HUES48 (cell line): ENCODE data around the gene UAP1.
"Not testable (repeated sequence)": the region's sequence is repeated elsewhere in the genome, so short reads cannot be mapped to it uniquely, and the experiment has no call there.

ENCODE experiments used
- H3K27ac ChIP-seq: one replicate; pipeline ENCODE4 v1.7.0; 2013; ENCODE audit warnings: low read depth, low read length, inconsistent platforms
- H3K27me3 ChIP-seq: 2 replicates; pipeline ENCODE4 v1.6.1; 2013; ENCODE audit warnings: mild to moderate bottlenecking, low read length; ENCODE audit not compliant: control insufficient read depth, insufficient read depth
- H3K36me3 ChIP-seq: 2 replicates; pipeline ENCODE4 v1.6.1; 2013; ENCODE audit warnings: low read length; ENCODE audit not compliant: control insufficient read depth, insufficient read depth
- H3K4me1 ChIP-seq: 2 replicates; pipeline ENCODE4 v1.6.1; 2013; ENCODE audit warnings: mild to moderate bottlenecking, low read length; ENCODE audit not compliant: control insufficient read depth, insufficient read depth
- H3K4me3 ChIP-seq: 2 replicates; pipeline ENCODE4 v1.5.1; 2013; ENCODE audit warnings: mild to moderate bottlenecking, low read depth, low read length
- H3K9ac ChIP-seq: 2 replicates; pipeline ENCODE4 v1.6.1; 2013; ENCODE audit warnings: mild to moderate bottlenecking, low read depth, low read length, moderate library complexity
- H3K9me3 ChIP-seq: 2 replicates; pipeline ENCODE4 v1.6.1; 2013; ENCODE audit warnings: low read length; ENCODE audit not compliant: control insufficient read depth, insufficient read depth

UAP1 gene

DNA sequence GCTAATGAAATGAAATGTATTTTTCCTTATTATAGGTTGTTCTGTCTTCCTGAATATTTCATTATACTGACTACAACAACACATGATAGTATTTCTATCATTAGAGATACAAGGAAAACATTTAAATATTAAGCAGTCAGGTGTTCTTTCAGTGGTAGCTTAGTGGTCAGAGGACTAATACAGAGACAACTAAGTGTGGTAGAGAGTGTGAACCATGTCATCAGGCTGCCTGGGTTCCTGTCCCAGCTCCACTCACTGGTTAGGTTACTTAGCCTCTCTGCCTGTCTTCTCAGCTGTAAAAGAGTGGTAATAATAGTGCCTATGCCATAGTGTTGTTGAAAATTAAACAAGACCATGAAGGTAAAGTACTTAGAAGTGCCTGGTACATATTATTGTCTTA, 3.9 kb downstream of the UAP1 start:
- Histone ChIP-seq H3K36me3 (peaks cover 13% of the 10 kb centered on the region), H3K4me1 (peaks cover 7% of the 10 kb centered on the region), H3K9me3 (no peaks in the 10 kb centered on the region), H3K27me3 (peaks cover 8% of the 10 kb centered on the region), H3K4me3 (no peak overlapping the region), H3K27ac (no peak overlapping the region), H3K9ac (no peak overlapping the region)

DNA sequence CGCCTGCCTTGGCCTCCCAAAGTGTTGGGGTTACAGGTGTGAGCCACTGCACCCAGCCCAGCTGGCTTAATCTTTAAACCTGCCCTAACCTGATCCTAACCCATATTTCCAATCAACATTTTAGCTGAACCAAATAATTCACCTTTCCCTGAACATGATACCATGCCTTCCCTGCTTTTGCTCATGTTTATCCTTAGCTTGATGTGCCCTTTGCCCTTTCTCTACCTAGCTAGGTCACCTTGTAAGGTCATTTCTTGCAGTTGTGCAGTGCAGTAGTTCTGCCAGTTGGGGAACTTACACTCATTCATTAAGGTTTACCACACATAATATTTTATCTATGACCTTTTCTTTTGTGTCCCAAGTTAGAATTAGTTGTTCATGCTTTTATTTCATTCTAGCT, 5.3 kb downstream of the UAP1 start:
- Histone ChIP-seq H3K9me3 (no peaks in the 10 kb centered on the region), H3K9ac (no peak overlapping the region), H3K4me3 (no peak overlapping the region), H3K27me3 (peaks cover 8% of the 10 kb centered on the region), H3K4me1 (peaks cover 5% of the 10 kb centered on the region; the same call in 1 of the 2 replicates), H3K27ac (no peak overlapping the region), H3K36me3 (peaks cover 13% of the 10 kb centered on the region)

- Histone ChIP-seq H3K4me3 (no peak overlapping the region), H3K4me1 (peaks cover 4% of the 10 kb centered on the region; the same call in 1 of the 2 replicates), H3K9me3 (no peaks in the 10 kb centered on the region), H3K9ac (no peak overlapping the region), H3K36me3 (peaks cover 13% of the 10 kb centered on the region), H3K27ac (no peak overlapping the region), H3K27me3 (no peaks in the 10 kb centered on the region)
These were observed 7.3 kb downstream of the UAP1 start for GRCh38 chr1:162568802-162569201.

DNA sequence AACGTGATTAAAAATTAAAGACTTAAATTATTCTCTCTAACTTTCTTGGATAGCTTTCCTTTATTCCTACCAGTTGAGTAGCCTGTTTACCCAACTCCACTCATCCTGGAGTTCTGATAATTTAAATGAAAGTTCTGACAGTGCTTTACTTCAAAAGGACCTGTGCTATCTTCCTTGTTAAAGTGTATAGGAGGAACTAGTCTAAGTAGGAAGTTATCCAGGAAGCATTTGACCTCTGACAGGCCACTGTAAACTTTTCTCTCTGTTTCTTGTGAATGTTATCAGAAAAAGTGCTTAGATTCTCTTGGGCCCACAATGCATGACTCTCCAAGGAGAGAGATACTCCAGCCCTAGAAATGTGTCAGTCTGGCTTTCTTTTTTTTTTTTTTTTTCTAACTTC, 9.2 kb downstream of the UAP1 start:
- H3K4me3 ChIP-seq, result no peak overlapping the region
- no peaks in the 10 kb centered on the region for H3K9me3 ChIP-seq
- H3K9ac ChIP-seq, result no peak overlapping the region
- H3K27me3 ChIP-seq, result no peaks in the 10 kb centered on the region
- H3K36me3 ChIP-seq, result peaks cover 13% of the 10 kb centered on the region
- H3K4me1 ChIP-seq, result peaks cover 4% of the 10 kb centered on the region; the same call in 1 of the 2 replicates
- no peak overlapping the region for H3K27ac ChIP-seq

DNA sequence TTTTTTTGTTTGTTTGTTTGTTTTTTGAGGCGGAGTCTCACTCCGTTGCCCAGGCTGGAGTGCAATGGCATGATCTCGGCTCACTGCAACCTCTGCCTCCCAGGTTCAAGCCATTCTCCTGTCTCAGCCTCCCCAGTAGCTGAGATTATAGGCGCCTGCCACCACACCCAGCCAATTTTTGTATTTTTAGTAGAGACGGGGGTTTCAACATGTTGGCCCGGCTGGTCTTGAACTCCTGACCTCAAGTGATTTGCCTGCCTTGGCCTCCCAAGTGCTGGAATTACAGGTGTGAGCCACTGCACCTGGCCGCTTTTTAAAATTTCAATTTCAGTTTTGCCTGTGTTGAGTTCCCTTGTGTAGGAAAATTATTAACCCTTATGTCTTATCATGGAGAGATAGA, 9.6 kb downstream of the UAP1 start:
- H3K4me3 ChIP-seq, H3K9me3 ChIP-seq, H3K27ac ChIP-seq, H3K4me1 ChIP-seq, H3K9ac ChIP-seq, H3K27me3 ChIP-seq: not testable (repeated sequence)
- H3K36me3 ChIP-seq, result peaks cover 11% of the 10 kb centered on the region

DNA sequence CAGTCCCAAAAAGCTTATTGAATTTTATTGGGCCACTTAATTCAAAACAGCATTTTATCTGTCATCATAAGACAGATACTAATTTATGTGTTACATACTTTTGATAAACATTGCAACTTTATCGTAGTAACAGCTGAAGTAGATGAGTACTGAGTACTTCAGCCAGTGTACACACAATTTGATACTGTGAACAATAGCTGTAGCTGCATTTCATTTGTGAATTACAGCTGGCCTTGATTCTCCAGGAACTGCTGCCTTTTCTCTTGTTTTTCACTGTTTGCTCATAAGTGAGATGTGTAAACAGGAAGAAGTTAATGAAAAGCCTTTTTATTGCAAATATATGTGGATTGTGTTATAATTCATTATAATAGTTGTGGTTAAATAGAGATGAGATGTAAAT, 10.2 kb downstream of the UAP1 start:
- Histone ChIP-seq H3K27ac (no peak overlapping the region), H3K9me3 (no peaks in the 10 kb centered on the region), H3K4me3 (no peak overlapping the region), H3K9ac (no peak overlapping the region), H3K4me1 (peaks cover 4% of the 10 kb centered on the region; the same call in 1 of the 2 replicates), H3K36me3 (peaks cover 8% of the 10 kb centered on the region; the same call in 1 of the 2 replicates), H3K27me3 (no peaks in the 10 kb centered on the region)

DNA sequence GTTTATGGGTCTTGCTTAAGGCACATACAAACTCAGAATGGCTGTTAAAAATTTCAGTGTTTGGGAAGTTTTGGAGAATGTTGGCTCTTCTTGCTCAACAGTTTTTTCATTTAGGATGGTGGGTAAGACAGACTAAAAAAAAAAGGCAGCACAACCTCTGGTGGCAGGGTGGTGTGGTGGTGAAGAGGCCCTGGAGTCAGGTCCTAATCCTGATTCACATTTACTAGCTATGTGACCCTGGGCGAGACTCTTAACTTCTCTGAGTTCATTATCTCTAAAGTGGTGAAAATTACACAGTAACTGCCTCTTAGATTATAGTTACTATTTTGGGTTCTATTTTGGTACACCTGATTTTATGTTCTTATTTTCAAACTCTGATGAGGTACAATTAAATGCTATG, 11.6 kb downstream of the UAP1 start:
- Histone ChIP-seq H3K27ac (no peak overlapping the region), H3K36me3 (no peaks in the 10 kb centered on the region)

GRCh38 chr1:162578071-162578700, 16.7 kb downstream of the UAP1 start:
- Histone ChIP-seq H3K4me1 (no peaks in the 10 kb centered on the region), H3K9me3 (no peaks in the 10 kb centered on the region), H3K9ac (no peak overlapping the region), H3K4me3 (no peak overlapping the region), H3K27me3 (no peaks in the 10 kb centered on the region), H3K36me3 (peaks cover 19% of the 10 kb centered on the region), H3K27ac (peak overlapping the region; percentile 18)

More for the DNA sequence above, 11.6 kb downstream of the UAP1 start:
- Histone ChIP-seq H3K9ac (no peak overlapping the region), H3K27me3 (no peaks in the 10 kb centered on the region), H3K4me3 (no peak overlapping the region), H3K9me3 (no peaks in the 10 kb centered on the region), H3K4me1 (peaks cover 4% of the 10 kb centered on the region; the same call in 1 of the 2 replicates)

DNA sequence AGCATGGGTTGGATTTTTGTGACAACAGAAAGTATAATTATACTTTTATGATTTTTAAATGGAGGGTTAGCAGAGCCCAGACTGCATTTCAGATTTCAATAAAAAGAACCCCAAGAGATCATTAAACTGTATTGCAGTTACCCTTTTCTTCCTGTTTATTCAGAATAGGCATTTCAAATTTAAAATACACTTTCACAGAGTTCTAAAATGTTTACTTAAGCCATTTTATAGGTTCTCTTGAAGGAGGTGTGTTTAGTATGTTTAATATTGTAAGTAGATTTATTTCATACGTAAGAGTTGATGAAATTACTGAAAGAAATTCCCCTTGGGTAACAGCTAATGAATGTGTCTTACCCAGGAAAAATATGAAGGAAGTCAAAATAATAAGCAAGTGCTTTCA, 17.4 kb downstream of the UAP1 start:
- H3K4me3 ChIP-seq, result no peak overlapping the region
- H3K9ac ChIP-seq, result no peak overlapping the region
- H3K36me3 ChIP-seq, result peaks cover 19% of the 10 kb centered on the region

DNA sequence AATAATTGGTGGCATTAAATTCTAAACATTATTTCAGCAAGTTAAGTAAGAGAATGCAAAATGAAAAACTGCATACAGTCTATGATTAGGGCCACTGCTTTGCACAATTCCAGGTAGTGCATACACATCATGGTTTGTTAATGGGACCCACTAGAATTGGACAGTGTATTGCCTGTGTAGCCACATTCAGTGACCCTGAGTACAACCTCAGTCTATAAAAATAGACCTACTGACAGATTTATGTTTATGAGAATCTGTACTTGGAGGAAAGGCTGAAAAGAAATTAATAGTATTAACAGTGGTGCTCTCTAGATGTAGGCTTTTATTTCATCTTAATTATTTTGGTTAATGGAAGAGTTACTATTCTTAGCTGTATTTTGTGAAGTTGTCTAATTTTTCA, 18.8 kb downstream of the UAP1 start:
- no peaks in the 10 kb centered on the region for H3K9me3 ChIP-seq
- H3K36me3 ChIP-seq, result peaks cover 19% of the 10 kb centered on the region
- no peaks in the 10 kb centered on the region for H3K27me3 ChIP-seq
- H3K4me1 ChIP-seq, result no peaks in the 10 kb centered on the region
- H3K9ac ChIP-seq, result no peak overlapping the region
- no peak overlapping the region for H3K4me3 ChIP-seq
- H3K27ac ChIP-seq, result no peak overlapping the region

More for the DNA sequence above, 17.4 kb downstream of the UAP1 start:
- Histone ChIP-seq H3K4me1 (no peaks in the 10 kb centered on the region), H3K27me3 (no peaks in the 10 kb centered on the region), H3K27ac (no peak overlapping the region), H3K9me3 (no peaks in the 10 kb centered on the region)

DNA sequence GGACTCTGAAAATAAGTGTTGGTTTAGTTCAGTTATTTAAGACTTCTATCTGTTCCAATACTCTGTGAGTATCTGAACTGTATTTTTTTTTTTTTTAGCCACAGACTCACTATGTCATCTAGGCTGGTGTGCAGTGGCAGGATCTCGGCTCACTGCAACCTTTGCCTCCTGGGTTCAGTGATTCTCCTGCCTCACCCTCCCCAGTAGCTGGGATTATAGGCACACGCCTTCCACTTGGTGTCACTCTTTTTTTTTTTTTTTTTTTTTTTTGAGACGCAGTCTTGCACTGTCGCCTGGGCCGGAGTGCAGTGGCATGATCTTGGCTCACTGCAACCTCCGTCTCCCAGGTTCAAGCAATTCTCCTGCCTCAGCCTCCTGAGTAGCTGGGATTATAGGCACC, 21.4 kb downstream of the UAP1 start:
- not testable (repeated sequence) for H3K27ac ChIP-seq, H3K4me1 ChIP-seq, H3K9me3 ChIP-seq, H3K4me3 ChIP-seq, H3K9ac ChIP-seq, H3K27me3 ChIP-seq
- peaks cover 26% of the 10 kb centered on the region for H3K36me3 ChIP-seq
